DOHH2 (cell line): ENCODE measurements around the gene KLK15.

Source experiments
- CTCF ChIP-seq: fragments of 200-600 bp; sonication (generic); IDR thresholded peaks from one replicate; pipeline ENCODE4 v1.5.1; 2014; ENCODE audit warnings: antibody characterized with exemption, mild to moderate bottlenecking, low read depth, low read length; ENCODE audit not compliant: poor library complexity, severe bottlenecking
- EZH2phosphoT487 ChIP-seq: fragments of 200-600 bp; sonication (generic); IDR thresholded peaks from 2 replicates; pipeline ENCODE4 v1.6.1; 2017; ENCODE audit warnings: borderline replicate concordance, mild to moderate bottlenecking, antibody characterized with exemption, low read length, moderate library complexity, mixed read lengths

- TF ChIP-seq CTCF (no peak), EZH2phosphoT487 (no peak)
Measured at GRCh38 chr19:50874211-50874610, 40.8 kb upstream of the KLK15 start.
